Activated naive CD8-positive, alpha-beta T cell treated with anti-CD3 and anti-CD28 coated beads, Interleukin-2, amount 50 U/mL, for 16 hours (primary cell): Measurements from ENCODE around the gene RPS6KA4.

Experiments used
- DNase-seq: peaks from one replicate; pipeline ENCODE4 v3.0.0-alpha.2; 2020; ENCODE audit warnings: low read depth, low spot score

Gene RPS6KA4

GRCh38 chr11:64366751-64367150, 7.8 kb downstream of the RPS6KA4 start:
- DNase-seq, result no peak

- no peak for DNase-seq
Observed at GRCh38 chr11:64367931-64368672, 9.1 kb downstream of the RPS6KA4 start.

- no peak for DNase-seq
Observed at GRCh38 chr11:64368673-64369074, 9.7 kb downstream of the RPS6KA4 start.

GRCh38 chr11:64369440-64370421, 10.8 kb downstream of the RPS6KA4 start:
- DNase-seq, result no peak

GRCh38 chr11:64371201-64371600, 12.2 kb downstream of the RPS6KA4 start:
- DNase-seq, result no peak

GRCh38 chr11:64372021-64372420, 13.1 kb downstream of the RPS6KA4 start:
- no peak for DNase-seq

GRCh38 chr11:64372802-64373597, 14.0 kb downstream of the RPS6KA4 start:
- DNase-seq, result no peak

- DNase-seq, result no peak
Observed at GRCh38 chr11:64373598-64373974, 14.6 kb downstream of the RPS6KA4 start.

GRCh38 chr11:64376071-64376470, 17.1 kb downstream of the RPS6KA4 start:
- no peak for DNase-seq

- DNase-seq, result no peak
Observed at GRCh38 chr11:64378335-64378880, 19.4 kb downstream of the RPS6KA4 start.

- no peak for DNase-seq
Observed at GRCh38 chr11:64379160-64379559, 20.2 kb downstream of the RPS6KA4 start.

- DNase-seq, result no peak
Observed at GRCh38 chr11:64379817-64380709, 21.1 kb downstream of the RPS6KA4 start.

GRCh38 chr11:64381350-64381749, 22.4 kb downstream of the RPS6KA4 start:
- DNase-seq, result no peak

GRCh38 chr11:64382047-64382446, 23.1 kb downstream of the RPS6KA4 start:
- no peak for DNase-seq

- no peak for DNase-seq
Observed at GRCh38 chr11:64382586-64382985, 23.6 kb downstream of the RPS6KA4 start.

- DNase-seq, result no peak
Observed at GRCh38 chr11:64383580-64383979, 24.6 kb downstream of the RPS6KA4 start.

- no peak for DNase-seq
Observed at GRCh38 chr11:64384028-64384737, 25.2 kb downstream of the RPS6KA4 start.

GRCh38 chr11:64384981-64385944, 26.3 kb downstream of the RPS6KA4 start:
- no peak for DNase-seq
